NCI-H774 (cell line): ENCODE measurements around the gene SLC17A6.

ENCODE experiments used
- DNase-seq: peaks from one replicate; lab custom pipeline; 2025; lab: John Stamatoyannopoulos, UW

Gene SLC17A6

DNA sequence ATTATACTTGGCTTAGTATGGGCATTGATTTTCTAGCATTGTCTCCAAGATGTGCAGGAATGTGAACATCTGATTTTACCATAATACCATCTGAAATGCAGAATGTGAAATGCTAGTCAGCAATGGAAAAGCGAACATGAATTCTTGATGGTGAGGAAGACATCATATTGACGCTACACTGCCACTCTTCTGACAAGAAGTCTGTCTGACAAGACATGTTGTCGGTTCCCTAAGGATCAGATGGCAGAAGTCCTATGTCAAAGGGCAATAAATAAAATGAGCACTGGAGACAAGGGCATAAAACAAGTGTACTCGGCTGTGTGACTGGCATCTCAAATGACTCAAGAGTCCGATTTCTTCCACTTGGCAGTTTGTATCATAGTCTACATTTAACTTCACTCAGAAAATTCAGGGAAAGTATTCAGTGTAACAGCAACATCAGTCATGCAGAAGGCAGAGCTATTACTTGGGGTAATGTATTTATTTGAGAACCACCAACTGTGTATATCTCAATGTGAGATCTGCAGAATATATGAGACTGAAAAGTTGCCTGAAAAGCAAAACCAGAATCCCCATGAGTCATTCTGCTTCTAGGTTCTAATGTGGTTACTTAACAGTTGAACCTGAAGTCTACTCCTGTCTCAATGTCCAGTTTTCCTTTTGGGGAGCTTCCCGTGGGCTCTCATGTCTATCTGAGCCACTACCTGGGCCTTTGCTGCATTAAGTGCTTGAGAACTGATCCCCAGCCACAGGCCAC, 51.5 kb downstream of the SLC17A6 start:
- no peak for DNase-seq

DNA sequence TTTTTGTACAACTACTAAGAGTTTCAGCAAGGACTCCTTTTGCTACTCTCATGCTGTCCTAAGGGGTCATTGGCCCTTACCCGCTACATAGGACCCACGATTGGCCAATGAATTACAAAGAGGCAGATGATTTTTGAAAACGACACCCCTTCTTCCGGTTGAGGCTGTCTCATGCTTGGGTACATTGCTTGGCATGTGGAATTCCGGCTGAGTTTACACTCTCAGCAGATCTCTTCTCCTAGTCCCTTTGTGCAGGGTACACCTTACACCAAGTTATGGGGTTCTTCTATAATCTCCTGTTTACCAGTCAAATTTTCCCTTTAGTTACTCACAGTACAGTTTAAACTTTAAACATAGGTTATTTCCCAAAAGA, 52.1 kb downstream of the SLC17A6 start:
- no peak for DNase-seq

- no peak for DNase-seq
Measured at GRCh38 chr11:22392561-22392960, 54.4 kb downstream of the SLC17A6 start.

GRCh38 chr11:22405377-22405776, 67.2 kb downstream of the SLC17A6 start:
- no peak for DNase-seq

- no peak for DNase-seq
Measured at GRCh38 chr11:22407267-22407666, 69.1 kb downstream of the SLC17A6 start.

DNA sequence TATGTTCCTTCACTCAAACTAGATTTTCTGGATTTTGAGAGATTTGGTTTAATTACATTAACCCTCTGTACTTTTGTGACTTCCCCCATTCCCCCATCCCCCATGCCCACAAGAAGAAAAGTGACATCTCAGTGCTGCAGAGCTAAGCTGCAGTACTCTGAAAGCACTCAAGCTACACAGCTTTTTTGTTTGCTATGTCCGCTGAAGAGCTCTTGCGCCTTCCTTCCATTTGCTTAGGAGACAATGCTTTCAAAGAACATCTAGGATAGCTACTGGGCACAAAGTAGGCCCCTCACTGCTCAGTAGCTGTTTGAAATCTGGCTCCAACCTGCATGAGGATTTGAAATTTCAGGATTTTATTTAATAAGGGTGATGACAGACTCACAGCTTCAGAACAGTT, 69.7 kb downstream of the SLC17A6 start:
- no peak for DNase-seq

DNA sequence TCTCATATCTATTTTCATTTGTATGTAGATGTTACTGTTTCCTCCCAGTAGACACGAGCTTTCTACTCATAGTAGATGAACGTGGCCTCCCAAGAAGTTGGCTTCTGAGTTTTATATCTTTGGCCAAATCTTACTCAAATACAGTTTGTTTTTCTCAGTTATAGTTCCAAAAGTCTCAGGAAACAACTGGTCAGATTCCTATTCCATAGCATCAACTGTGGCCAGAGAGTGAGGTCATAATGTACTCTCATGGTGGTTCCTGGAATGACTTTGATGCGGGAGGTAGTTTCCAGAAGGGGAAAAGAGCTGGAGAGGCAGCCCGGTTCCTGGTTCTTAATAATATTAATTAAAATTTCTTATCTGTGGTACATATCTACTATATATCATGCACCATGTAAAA, 77.3 kb downstream of the SLC17A6 start:
- DNase-seq = no peak

DNA sequence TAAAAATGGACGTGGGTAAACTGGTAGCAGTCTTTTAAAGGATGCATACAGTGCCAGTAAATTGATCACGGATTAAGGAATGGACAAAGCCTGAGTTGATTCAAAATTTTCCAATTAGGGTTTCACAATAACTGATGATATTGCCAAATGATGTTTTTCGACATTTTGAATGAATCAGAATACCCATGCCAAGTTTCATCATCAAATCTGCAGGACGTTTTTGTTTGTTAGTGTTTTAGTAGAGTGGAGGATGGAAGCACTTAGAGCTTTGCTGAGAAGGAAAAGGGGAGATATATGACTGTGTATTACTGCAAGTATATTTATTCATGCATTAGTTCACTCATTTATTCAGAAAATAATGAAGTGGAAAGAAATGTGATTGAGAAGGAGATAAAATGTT, 78.3 kb downstream of the SLC17A6 start:
- DNase-seq = no peak

DNA sequence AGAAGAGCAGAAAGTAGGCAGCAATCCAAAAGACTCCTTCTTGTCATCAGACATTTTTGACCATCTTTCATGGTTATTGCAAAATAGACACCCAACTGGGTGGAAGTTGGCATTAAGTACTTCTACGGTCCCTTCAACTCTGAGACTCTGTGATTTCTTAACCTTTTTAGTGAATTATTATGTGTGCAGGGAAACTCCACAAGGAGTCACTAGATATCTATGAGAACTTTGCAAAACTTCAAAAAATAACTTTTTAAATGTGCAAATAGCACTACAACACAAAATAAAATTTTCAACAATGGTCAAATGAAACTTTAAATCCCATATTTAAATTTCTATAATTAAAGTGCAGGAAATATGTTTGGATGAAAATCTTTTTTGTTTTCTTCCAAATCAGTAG, 88.7 kb downstream of the SLC17A6 start:
- DNase-seq = no peak
